Sciatic nerve (tissue), 2 donors: ENCODE measurements around the gene HJURP. TPM values are rescaled to one million over a fixed set of nuclear protein-coding genes. Genes with fewer than 3 reads are reported as not detected.

Experiments used
- ATAC-seq: fragments of 200-7000 bp; cut with Tn5 transposase; one replicate; pipeline ENCODE4 v1.9.1; 2020; ENCODE audit warnings: mild to moderate bottlenecking, moderate library complexity
- DNase-seq: peaks from one replicate; pipeline ENCODE4 v3.0.0-alpha.2; 2020; ENCODE audit warnings: low spot score
- intact Hi-C: fragments of 100-400 bp; cut with DNase I; formaldehyde crosslinking; loops from one replicate; pipeline ENCODE4 v1.14.2; 2022
- total RNA-seq: library from RNA; stranded (reverse); fragmentation: NEBNext Ultra II Directional; extraction: Animal tissue kit (Norgen Biotek cat#: 25700); gene quantifications from one replicate; pipeline ENCODE4 v1.2.1, GENCODE V29; 2021
- donor health status: DM: no; HTN: no; CAD: no.
- donor health status: DM: no; HTN: no; CAD: no.

HJURP gene
- total RNA-seq, 1 donor from 2014 or later, result 0.71 TPM

GRCh38 chr2:233850745-233851144, 3.6 kb downstream of the HJURP start:
- no peak for DNase-seq
- intact Hi-C loops, result no loop called here

DNA sequence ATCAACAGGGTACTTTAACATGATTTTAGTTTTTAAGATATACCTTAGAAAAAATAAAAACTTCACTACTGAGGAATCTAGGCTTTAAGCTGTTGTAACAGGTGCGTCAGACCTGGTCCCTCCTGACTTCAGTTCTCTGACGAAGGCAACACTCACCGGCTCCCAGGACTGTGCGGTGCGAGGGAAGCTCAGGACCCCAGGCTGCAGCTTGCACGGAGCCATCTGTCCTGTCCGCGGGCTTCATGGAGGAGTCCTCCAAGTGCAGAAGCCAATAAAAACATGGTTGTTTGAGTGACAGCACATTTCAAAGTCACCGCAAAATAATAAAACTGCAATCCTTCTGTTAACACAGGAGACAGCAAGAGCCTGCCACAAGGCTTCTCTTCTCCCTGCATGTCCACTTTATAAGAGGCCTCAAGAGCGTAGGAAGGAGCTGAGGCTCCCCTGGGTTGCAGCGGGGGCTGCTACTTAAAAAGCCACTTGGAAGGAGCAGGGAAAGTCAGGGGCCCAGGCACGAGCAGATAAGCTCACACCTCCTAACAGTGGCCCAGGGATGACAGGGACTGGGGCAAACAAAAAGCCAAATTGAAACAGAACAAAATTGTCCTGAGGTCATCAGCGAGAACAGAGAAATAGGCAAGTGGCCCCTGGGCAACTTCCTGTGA, 4.6 kb downstream of the HJURP start:
- intact Hi-C loops, result loop anchor here (5.0 kb wide), 1 partner anchor 1752 kb away; no protein-coding TSS in a partner anchor
- DNase-seq (no peak), ATAC-seq (no peak)

More at GRCh38 chr2:233850745-233851144, 3.6 kb downstream of the HJURP start:
- no peak for ATAC-seq

DNA sequence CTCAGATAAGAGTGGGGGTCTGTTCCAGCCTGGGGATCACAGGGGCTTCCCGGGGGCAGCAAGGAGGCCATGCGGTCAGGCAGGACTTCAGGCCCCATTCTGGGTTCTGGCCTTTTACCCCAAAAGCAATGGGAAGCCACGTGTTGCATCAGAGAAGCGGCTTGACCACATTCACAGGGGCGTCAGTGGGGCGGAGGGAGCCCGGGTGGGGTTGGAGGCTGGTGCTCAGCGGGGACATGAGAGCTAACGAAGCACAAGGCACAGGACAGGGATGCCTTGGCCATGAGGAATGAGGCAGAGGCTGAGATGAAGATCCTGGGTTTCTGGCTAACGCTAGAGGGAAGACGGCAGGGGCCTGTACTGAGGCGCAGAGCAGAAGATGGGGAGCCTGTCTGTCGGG, 6.1 kb downstream of the HJURP start:
- no peak for DNase-seq
- intact Hi-C loops, result loop anchor here (5.0 kb wide), 1 partner anchor 1751 kb away; no protein-coding TSS in a partner anchor

DNA sequence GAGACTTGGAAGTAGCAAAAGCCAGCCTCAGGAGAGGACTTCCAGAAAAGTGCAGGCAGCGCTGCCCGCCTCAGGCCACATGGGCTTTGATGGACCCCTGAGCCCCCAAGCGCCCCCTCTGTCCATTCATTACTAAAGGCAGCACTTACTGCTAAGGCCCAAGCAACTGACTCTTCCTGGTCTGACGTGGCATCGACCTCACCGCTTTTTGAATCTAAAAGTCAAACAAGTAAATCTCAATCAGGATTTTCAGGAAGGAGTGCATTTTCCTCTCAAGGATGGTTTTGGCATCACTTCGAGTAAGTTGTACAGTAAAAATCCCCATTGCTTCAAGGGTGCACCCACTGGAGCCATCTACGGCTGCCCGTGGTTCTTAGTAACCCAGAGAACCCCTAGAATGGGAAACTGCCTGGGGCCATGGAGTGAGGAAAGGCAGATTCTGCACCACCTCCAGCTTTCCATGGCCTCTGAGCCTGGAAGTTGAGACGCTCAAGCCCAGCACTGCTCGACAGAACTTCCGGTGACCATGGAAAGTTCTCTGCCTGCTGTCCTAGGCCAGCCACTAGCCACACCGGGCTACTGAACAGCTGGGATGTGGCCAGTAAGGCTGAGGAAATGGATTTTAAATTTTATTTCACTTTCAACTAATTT, 7.0 kb downstream of the HJURP start:
- DNase-seq, result no peak
- ATAC-seq, result no peak
- intact Hi-C loops, result loop anchor here (5.0 kb wide), 1 partner anchor 1750 kb away; no protein-coding TSS in a partner anchor

More for the DNA sequence above, 6.1 kb downstream of the HJURP start:
- ATAC-seq, result no peak

DNA sequence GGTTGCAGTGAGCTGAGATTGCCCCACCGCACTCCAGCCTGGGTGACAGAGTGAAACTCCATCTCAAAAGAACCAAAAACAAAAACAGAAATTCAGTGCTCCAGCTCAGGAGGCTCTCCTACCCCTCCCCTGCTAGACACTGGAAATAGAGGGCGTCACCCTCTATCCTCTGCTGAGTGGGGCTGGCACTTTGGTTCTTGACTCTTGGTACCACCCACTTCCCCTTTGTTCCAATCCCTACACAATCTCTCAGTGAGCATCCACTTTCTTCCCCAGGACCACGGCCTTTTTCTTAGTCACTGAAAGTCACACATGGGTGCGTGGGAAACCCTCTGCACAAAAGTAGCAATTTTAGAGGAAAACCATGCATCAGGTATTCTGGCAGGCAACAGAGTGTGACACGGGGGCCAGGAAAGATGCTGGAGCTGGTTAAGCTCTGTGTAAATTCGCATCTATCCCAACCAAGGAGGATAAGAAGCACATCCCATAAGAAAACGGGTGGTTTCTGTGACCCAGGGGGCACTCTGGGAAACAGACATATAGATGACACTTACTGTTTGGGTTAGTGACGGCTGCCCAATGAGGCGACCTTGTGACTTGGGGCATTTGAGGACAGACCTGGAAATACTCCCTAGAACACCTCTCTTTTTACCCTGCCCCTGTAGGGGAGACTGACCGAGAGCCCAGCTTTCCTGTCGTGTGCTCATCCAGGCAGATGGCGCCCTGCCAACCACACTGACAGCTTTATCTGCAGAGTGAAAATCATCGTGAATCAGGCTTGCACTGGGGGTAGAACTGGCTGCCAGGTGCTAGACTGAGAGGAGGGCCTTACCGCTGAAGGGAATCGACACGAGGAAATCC, 7.7 kb downstream of the HJURP start:
- ATAC-seq, result no peak
- DNase-seq, result no peak
- intact Hi-C loops, result loop anchor here (5.0 kb wide), 1 partner anchor 1749 kb away; no protein-coding TSS in a partner anchor

GRCh38 chr2:233845301-233846060, 8.9 kb downstream of the HJURP start:
- intact Hi-C loops, result loop anchor here (5.0 kb wide), 1 partner anchor 1748 kb away; no protein-coding TSS in a partner anchor

DNA sequence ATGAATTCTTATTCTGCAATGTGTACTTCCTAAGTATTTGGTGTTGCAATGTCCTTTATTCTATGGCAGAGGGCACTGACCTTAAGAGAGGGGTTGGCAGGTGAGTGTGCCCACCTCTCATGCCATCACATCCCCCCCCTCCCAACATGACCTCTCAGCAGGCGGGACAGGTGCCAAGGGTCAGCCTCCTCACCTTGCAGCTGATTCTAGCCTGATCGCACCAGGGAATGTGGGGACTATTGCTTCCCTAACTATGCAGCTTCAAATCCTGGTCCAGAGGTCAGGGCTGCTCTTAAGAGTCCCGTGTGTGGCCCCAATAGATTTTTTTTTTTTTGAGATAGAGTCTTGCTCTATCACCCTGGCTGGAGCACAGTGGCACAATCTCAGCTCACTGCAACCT, 9.5 kb downstream of the HJURP start:
- intact Hi-C loops, result loop anchor here (5.0 kb wide), 1 partner anchor 1748 kb away; no protein-coding TSS in a partner anchor
- DNase-seq, result no peak
- no peak for ATAC-seq

More at GRCh38 chr2:233845301-233846060, 8.9 kb downstream of the HJURP start:
- DNase-seq (no peak), ATAC-seq (no peak)

GRCh38 chr2:233844064-233844807, 10.1 kb downstream of the HJURP start:
- ATAC-seq (no peak), DNase-seq (no peak)
- intact Hi-C loops, result no loop called here

- intact Hi-C loops, result no loop called here
- ATAC-seq, result no peak
- no peak for DNase-seq
Observed at GRCh38 chr2:233841183-233841582, 13.2 kb downstream of the HJURP start.

- ATAC-seq (no peak), DNase-seq (no peak)
- intact Hi-C loops, result no loop called here
Observed at GRCh38 chr2:233840520-233840919, 13.8 kb downstream of the HJURP start.

GRCh38 chr2:233839447-233839820, 14.9 kb downstream of the HJURP start:
- intact Hi-C loops, result no loop called here
- no peak for DNase-seq
- ATAC-seq, result no peak

- DNase-seq (no peak), ATAC-seq (no peak)
- intact Hi-C loops, result no loop called here
Observed at GRCh38 chr2:233838726-233839446, 15.4 kb downstream of the HJURP start.

GRCh38 chr2:233838251-233838650, 16.1 kb downstream of the HJURP start:
- no peak for ATAC-seq
- intact Hi-C loops, result no loop called here
- no peak for DNase-seq

DNA sequence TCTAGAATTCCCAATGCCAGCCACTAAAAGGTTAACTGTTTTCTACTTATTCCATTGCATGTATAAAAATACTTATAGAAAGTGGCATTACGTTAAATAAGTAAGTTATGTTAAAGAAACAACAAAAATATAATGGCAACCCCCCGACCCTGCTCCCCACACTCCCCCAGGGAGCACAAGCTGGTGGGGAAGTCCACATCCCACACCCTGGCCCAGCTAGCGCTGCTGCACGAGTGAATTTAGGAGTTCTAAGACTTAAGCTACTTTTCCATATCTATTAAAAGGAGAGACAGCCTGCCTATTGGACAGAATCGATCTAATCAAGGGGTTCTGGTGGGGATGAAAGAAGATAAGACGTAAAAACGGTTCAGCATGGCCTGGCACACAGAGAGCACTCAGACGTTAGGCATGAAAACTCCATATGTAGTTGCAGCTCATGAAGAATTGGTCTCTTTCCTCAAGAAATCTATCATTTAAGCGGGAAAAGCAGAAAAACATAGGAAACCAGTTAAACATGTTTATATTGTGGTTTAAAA, 16.6 kb downstream of the HJURP start:
- intact Hi-C loops, result no loop called here
- no peak for ATAC-seq
- DNase-seq, result no peak

DNA sequence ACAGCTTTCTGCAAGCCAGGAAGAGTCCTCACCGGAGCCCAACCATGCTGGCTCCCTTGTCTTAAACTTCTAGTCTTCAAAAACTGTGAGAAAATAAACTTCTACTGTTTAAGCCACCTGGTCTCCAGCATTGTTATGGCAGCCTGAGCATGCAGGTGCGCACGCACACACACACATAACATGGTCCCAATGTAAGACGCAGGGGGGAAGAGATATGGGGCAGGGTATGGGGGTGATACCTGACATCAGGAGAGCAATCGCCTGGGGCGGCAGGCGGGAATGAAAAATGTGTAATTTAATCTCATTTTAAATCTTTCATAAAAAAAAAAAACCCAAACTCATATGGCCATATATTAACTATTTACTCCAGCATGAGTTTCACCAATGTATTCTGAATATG, 18.0 kb downstream of the HJURP start:
- intact Hi-C loops, result no loop called here
- ATAC-seq (no peak), DNase-seq (no peak)

DNA sequence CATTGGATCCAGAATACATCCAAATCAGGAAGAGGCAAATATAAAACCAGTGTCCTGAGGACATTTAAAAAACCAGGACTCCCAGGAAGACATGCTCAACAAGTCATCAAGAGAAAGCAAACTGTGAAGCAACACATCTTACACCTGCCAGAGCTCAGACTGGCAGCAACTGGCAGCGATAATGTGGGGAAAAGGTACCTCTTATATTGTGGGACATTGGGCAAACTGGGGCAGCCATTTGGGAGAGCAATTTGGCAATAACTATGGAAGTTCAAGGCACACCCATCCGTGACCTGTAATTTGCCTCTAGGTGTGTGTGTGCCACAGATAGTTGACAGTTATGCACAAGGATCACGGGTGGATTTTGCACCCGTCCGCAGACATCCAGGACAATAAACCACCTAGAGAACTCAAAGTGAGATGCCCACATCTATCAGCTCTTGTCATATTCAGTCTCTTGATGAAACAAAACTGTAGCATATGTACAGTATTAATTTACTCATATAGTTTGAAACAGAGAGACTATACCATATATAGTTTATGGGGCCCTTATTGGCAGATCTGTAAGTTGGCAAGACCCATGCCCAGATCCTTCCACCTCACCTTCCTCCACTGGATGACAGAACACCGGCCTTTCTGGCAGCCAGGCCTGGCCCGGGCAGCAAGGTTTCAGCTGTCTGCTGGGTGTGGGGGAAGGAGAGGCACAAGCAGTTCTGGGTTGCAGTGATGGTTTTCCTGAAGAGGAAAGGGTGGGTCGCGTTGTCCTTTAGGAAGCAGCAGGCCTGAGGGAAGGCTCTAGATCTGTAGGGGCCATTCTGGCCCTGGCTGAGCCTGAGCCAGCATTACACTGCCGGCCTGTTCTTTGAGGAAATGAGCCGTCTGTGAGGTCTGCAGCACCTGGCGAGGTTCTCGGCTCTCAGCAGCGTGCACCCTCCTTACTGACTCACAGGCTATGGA, 18.8 kb downstream of the HJURP start:
- intact Hi-C loops, result no loop called here
- ATAC-seq (no peak), DNase-seq (no peak)
